Measurements from ENCODE around the gene N4BP2. TPM values are rescaled to one million over a fixed set of nuclear protein-coding genes. Genes with fewer than 3 reads are reported as not detected.

N4BP2 gene
- total and polyA plus RNA-seq, 2 donors from 2014 or later, result 0.71 to 10.5 TPM

DNA sequence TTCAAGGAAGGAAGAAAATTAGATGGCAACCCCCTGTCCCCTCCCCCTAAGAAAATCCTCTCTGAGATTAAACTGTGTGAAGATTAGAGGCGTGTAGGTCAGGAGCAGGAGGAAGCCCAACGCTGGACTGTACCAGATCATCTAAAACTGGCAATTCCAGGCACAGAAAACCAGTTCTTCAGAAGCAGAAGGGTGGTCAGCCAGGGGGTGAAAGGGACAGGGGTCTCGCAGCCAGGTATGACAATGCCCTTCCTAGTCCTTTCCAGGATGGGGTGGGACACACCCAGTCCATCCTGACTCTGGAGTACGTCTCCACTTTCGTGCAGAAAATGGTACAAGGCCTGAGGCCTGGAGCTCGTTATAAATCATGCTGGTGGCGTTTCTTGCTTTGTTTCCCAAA is 136.9 kb downstream of the N4BP2 start:
- DNase-seq (no peak), FAIRE-seq (no peak)
- Histone ChIP-seq H3K27me3 (ENCODE audit: control insufficient read depth, insufficient read depth, low read length) (no peaks in the 10 kb centered on the region), H3K9ac (ENCODE audit: low read length in 3 of 3) (no peak overlapping the region), H3K9me3 (ENCODE audit: control insufficient read depth in 2 of 3, insufficient read depth in 1 of 3, low read length in 3 of 3) (no peaks in the 10 kb centered on the region), H3K4me1 (ENCODE audit: control insufficient read depth in 2 of 3, insufficient read depth in 2 of 3, low read depth in 1 of 3, low read length in 3 of 3) (no peaks in the 10 kb centered on the region), H3K27ac (ENCODE audit: low read depth in 2 of 2, low read length in 2 of 2) (no peak overlapping the region), H3K4me3 (ENCODE audit: low read length in 3 of 3) (no peak overlapping the region), H3K36me3 (ENCODE audit: control insufficient read depth in 2 of 3, insufficient read depth in 3 of 3, low read length in 3 of 3) (no peaks in the 10 kb centered on the region)
- TF ChIP-seq, protein P1, sequence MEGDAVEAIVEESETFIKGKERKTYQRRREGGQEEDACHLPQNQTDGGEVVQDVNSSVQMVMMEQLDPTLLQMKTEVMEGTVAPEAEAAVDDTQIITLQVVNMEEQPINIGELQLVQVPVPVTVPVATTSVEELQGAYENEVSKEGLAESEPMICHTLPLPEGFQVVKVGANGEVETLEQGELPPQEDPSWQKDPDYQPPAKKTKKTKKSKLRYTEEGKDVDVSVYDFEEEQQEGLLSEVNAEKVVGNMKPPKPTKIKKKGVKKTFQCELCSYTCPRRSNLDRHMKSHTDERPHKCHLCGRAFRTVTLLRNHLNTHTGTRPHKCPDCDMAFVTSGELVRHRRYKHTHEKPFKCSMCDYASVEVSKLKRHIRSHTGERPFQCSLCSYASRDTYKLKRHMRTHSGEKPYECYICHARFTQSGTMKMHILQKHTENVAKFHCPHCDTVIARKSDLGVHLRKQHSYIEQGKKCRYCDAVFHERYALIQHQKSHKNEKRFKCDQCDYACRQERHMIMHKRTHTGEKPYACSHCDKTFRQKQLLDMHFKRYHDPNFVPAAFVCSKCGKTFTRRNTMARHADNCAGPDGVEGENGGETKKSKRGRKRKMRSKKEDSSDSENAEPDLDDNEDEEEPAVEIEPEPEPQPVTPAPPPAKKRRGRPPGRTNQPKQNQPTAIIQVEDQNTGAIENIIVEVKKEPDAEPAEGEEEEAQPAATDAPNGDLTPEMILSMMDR (IDR thresholded peaks at IDR 0.05; ENCODE audit: borderline replicate concordance, extremely low read depth, insufficient read depth), result no peak
- intact Hi-C loops (cut with DNase I), result no loop called here

DNA sequence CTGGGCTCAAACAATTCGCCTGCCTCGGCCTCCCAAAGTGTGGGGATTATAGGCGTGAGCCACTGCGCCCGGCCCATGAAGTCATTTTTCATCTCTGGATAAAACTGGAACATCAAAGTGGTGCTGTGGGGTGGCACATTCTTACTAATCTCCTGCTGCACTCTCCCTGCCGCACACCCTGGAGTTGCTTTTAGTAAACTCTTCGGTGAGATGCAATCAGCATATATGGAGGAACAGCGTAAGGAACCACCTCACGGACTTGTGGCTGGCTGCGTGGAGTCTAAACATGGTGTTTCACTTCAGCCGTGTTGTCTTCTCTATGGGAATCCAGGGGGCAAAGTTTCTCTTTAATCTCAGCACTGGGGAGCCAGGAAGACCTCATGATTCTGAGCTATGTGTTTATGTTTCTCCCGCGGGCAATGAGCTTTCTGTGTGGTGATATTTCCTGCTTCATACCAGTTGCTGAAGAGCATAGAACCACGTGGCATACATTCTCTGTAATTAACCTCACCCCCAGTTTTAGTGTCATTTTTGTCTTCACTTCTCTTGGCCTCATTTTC is 138.0 kb downstream of the N4BP2 start:
- Histone ChIP-seq H3K4me3 (ENCODE audit: low read length in 3 of 3) (no peak overlapping the region), H3K27ac (ENCODE audit: low read depth in 2 of 2, low read length in 2 of 2) (no peak overlapping the region), H3K9me3 (ENCODE audit: control insufficient read depth in 2 of 3, insufficient read depth in 1 of 3, low read length in 3 of 3) (no peaks in the 10 kb centered on the region), H3K4me1 (ENCODE audit: control insufficient read depth in 2 of 3, insufficient read depth in 2 of 3, low read depth in 1 of 3, low read length in 3 of 3) (no peaks in the 10 kb centered on the region), H3K36me3 (ENCODE audit: control insufficient read depth in 2 of 3, insufficient read depth in 3 of 3, low read length in 3 of 3) (no peaks in the 10 kb centered on the region), H3K27me3 (ENCODE audit: control insufficient read depth, insufficient read depth, low read length) (no peaks in the 10 kb centered on the region), H3K9ac (ENCODE audit: low read length in 3 of 3) (no peak overlapping the region)
- DNase-seq (no peak), FAIRE-seq (no peak)
- intact Hi-C loops (cut with DNase I), result no loop called here
- TF ChIP-seq, protein P1 (IDR thresholded peaks at IDR 0.05; ENCODE audit: borderline replicate concordance, extremely low read depth, insufficient read depth), result no peak

DNA sequence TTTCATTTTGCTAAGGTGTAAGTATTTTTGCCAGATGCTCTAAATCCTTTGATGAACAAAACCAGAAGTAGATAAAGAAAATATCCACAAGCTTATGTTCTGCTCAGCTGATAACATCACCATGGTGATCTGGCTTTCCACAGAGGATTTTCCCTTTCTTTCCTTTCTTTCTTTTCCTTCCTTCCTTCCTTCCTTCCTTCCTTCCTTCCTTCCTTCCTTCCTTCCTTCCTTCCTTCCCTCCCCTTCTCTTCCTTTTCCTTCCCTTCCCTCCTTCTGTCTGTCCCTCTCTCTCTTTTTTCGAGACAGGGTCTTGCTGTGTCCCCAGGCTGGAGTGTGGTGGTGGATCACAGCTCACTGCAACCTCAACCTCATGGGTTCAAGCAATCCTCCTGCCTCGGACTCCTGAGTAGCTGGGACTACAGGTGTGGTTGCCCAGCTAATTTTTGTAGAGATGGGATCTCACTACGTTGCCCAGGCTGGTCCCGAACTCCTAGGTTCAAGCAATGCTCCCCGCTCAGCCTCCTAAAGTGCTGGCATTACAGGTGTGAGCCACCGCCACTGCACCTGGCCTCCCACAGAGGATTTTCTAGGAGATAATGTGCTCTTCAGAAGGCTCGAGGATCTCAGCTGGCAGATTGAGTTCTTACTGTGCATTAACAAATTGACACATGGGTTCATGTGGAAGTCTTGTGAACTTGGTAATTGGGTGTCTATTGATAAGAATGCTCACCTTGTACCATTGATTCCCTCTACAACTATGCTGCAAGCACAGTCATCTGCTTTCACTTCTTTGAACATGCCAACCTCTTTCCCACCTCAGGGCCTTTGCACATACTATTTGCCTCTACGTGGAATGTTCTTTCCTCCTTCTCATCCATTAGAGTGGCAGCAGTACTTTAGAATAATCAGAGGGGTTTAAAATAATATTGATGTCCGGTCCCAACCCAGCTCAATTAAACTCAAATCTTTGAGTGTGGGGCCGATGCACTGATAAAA is 138.8 kb downstream of the N4BP2 start:
- no peaks in the 10 kb centered on the region for H3K4me1 ChIP-seq (ENCODE audit: control insufficient read depth in 2 of 3, insufficient read depth in 2 of 3, low read depth in 1 of 3, low read length in 3 of 3)
- TF ChIP-seq, protein P1 (IDR thresholded peaks at IDR 0.05; ENCODE audit: borderline replicate concordance, extremely low read depth, insufficient read depth), result no peak
- H3K27me3 ChIP-seq (ENCODE audit: control insufficient read depth, insufficient read depth, low read length), result no peaks in the 10 kb centered on the region
- H3K9me3 ChIP-seq (ENCODE audit: control insufficient read depth in 2 of 3, insufficient read depth in 1 of 3, low read length in 3 of 3), result no peaks in the 10 kb centered on the region
- H3K36me3 ChIP-seq (ENCODE audit: control insufficient read depth in 2 of 3, insufficient read depth in 3 of 3, low read length in 3 of 3), result no peaks in the 10 kb centered on the region
- H3K4me3 ChIP-seq (ENCODE audit: low read length in 3 of 3), result no peak overlapping the region
- no peak overlapping the region for H3K9ac ChIP-seq (ENCODE audit: low read length in 3 of 3)
- no peak for FAIRE-seq
- no peak overlapping the region for H3K27ac ChIP-seq (ENCODE audit: low read depth in 2 of 2, low read length in 2 of 2)
- DNase-seq, result no peak
- intact Hi-C loops (cut with DNase I), result no loop called here
